ENCODE results near the gene MACROD2.

DNA sequence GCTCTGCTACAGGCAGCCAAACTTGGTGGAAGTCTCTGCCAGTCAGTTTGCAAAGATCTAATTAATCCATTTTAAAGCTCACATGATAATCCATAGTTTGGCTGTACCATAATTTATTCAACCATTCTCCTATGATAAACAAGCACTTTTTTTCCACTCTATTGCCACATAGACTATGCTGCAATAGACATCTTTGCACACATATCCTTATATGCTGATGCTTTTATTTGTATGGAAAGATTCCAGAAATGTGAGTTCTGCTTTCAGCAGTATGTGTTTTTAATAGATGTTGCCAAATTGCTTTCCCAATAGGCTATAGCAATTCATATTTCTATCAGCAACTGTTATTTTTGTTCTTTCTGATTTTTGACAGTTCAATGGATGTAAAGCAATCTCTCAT, 1950.0 kb downstream of the MACROD2 start:
- TF ChIP-seq, protein P1, sequence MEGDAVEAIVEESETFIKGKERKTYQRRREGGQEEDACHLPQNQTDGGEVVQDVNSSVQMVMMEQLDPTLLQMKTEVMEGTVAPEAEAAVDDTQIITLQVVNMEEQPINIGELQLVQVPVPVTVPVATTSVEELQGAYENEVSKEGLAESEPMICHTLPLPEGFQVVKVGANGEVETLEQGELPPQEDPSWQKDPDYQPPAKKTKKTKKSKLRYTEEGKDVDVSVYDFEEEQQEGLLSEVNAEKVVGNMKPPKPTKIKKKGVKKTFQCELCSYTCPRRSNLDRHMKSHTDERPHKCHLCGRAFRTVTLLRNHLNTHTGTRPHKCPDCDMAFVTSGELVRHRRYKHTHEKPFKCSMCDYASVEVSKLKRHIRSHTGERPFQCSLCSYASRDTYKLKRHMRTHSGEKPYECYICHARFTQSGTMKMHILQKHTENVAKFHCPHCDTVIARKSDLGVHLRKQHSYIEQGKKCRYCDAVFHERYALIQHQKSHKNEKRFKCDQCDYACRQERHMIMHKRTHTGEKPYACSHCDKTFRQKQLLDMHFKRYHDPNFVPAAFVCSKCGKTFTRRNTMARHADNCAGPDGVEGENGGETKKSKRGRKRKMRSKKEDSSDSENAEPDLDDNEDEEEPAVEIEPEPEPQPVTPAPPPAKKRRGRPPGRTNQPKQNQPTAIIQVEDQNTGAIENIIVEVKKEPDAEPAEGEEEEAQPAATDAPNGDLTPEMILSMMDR (IDR thresholded peaks at IDR 0.05; ENCODE audit: insufficient read depth, low read depth, low read length): no peak
- TF ChIP-seq EZH2 (IDR thresholded peaks at IDR 0.05; ENCODE audit: insufficient read depth, low read length): no peak
